Limb (tissue), 2 donors: Measurements from ENCODE around the gene KCNN4.

Experiments
- DNase-seq, 2 donors: peaks; one replicate each; pipeline ENCODE4 v3.0.0-alpha.2; 2016; ENCODE audit errors: extremely low spot score in 2 of 2

KCNN4 gene

GRCh38 chr19:43799502-43800142 lies 18.8 kb upstream of the KCNN4 start:
- DNase-seq: no peak

- DNase-seq: no peak
Measured at GRCh38 chr19:43798546-43799409, 18.0 kb upstream of the KCNN4 start.

- DNase-seq: no peak
Measured at GRCh38 chr19:43798026-43798545, 17.3 kb upstream of the KCNN4 start.

- no peak for DNase-seq
Measured at GRCh38 chr19:43797556-43797955, 16.8 kb upstream of the KCNN4 start.

- no peak for DNase-seq
Measured at GRCh38 chr19:43797118-43797517, 16.3 kb upstream of the KCNN4 start.

GRCh38 chr19:43790587-43790986 lies 9.8 kb upstream of the KCNN4 start:
- DNase-seq: no peak

GRCh38 chr19:43789029-43789428 lies 8.3 kb upstream of the KCNN4 start:
- no peak for DNase-seq

- DNase-seq: no peak
Measured at GRCh38 chr19:43786665-43787064, 5.9 kb upstream of the KCNN4 start.

- DNase-seq: peak in 1 of 2 donors; percentile 64
Measured at GRCh38 chr19:43784981-43785808, 4.4 kb upstream of the KCNN4 start.

- no peak for DNase-seq
Measured at GRCh38 chr19:43784241-43784980, 3.6 kb upstream of the KCNN4 start.

GRCh38 chr19:43783636-43784035 lies 2.9 kb upstream of the KCNN4 start:
- DNase-seq: no peak

GRCh38 chr19:43782689-43783231 lies 2.0 kb upstream of the KCNN4 start:
- no peak for DNase-seq

- no peak for DNase-seq
Measured at GRCh38 chr19:43782311-43782660, 1.5 kb upstream of the KCNN4 start.

GRCh38 chr19:43781630-43782310 lies 997 bp upstream of the KCNN4 start:
- no peak for DNase-seq

- DNase-seq: no peak
Measured at GRCh38 chr19:43779820-43780219, 953 bp downstream of the KCNN4 start.

GRCh38 chr19:43779147-43779819 lies 1.5 kb downstream of the KCNN4 start:
- DNase-seq: no peak

- no peak for DNase-seq
Measured at GRCh38 chr19:43778651-43779050, 2.1 kb downstream of the KCNN4 start.

- DNase-seq: no peak
Measured at GRCh38 chr19:43777163-43777695, 3.5 kb downstream of the KCNN4 start.

- DNase-seq: no peak
Measured at GRCh38 chr19:43776286-43776685, 4.5 kb downstream of the KCNN4 start.
